B cell (primary cell): ENCODE measurements around the gene RAB10.

Experiments
- EZH2 ChIP-seq: IDR thresholded peaks from 2 replicates; pipeline ENCODE4 v1.6.1; 2012; ENCODE audit warnings: borderline replicate concordance, low read depth, mild to moderate bottlenecking, moderate library complexity, low read length; ENCODE audit not compliant: insufficient read depth, poor library complexity, severe bottlenecking
- TF ChIP-seq, protein P1 (sequence below): fragments of 200-600 bp; IDR thresholded peaks from one replicate; pipeline ENCODE4 v1.8.0; 2022; ENCODE audit warnings: antibody characterized with exemption, mild to moderate bottlenecking

GRCh38 chr2:25994509-25994908 is 39.4 kb upstream of the RAB10 start:
- no peak for TF ChIP-seq EZH2
- TF ChIP-seq, protein P1, sequence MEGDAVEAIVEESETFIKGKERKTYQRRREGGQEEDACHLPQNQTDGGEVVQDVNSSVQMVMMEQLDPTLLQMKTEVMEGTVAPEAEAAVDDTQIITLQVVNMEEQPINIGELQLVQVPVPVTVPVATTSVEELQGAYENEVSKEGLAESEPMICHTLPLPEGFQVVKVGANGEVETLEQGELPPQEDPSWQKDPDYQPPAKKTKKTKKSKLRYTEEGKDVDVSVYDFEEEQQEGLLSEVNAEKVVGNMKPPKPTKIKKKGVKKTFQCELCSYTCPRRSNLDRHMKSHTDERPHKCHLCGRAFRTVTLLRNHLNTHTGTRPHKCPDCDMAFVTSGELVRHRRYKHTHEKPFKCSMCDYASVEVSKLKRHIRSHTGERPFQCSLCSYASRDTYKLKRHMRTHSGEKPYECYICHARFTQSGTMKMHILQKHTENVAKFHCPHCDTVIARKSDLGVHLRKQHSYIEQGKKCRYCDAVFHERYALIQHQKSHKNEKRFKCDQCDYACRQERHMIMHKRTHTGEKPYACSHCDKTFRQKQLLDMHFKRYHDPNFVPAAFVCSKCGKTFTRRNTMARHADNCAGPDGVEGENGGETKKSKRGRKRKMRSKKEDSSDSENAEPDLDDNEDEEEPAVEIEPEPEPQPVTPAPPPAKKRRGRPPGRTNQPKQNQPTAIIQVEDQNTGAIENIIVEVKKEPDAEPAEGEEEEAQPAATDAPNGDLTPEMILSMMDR = no peak
